Measurements from ENCODE around the gene CMTM8. TPM values are rescaled to one million over a fixed set of nuclear protein-coding genes. Genes with fewer than 3 reads are reported as not detected.

CMTM8 gene
- total RNA-seq, 2 experiments from 2014 or later, result 6.1 to 7.5 TPM

GRCh38 chr3:32397941-32398340 is 159.5 kb downstream of the CMTM8 start:
- CTCF ChIA-PET, result interaction anchor here (1.1 to 7.6 kb wide), 3 partner anchors 22 to 70 kb away, joined by 3 to 49 read pairs (median 5); no protein-coding TSS in a partner anchor
- Histone ChIP-seq H3K36me3 (ENCODE audit: insufficient read depth, low read length) (no peaks in the 10 kb centered on the region), H3K4me1 (ENCODE audit: insufficient read depth, low read length) (peaks cover 60% of the 10 kb centered on the region), H3K27ac (ENCODE audit: low read depth in 1 of 2, low read length in 2 of 2) (peak overlapping the region in 1 of 2 donors; percentile 5), H3K9me3 (ENCODE audit: control insufficient read depth in 1 of 2, insufficient read depth in 1 of 2, low read length in 2 of 2) (no peaks in the 10 kb centered on the region), H3K4me3 (ENCODE audit: low read length) (no peak overlapping the region), H3K27me3 (ENCODE audit: control insufficient read depth in 1 of 2, insufficient read depth in 2 of 2, low read length in 2 of 2) (no peaks in the 10 kb centered on the region)
- intact Hi-C loops (cut with DNase I, micrococcal nuclease), result loop anchor here (2.0 to 5.0 kb wide), 6 partner anchors 34 to 221 kb away; no protein-coding TSS in a partner anchor
- DNase-seq (no peak), ATAC-seq (ENCODE audit: poor library complexity) (no peak)
- Mint-ChIP-seq H3K36me3 (ENCODE audit: low read depth) (peaks cover 6% of the 10 kb centered on the region), H3K27ac (peak overlapping the region; percentile 90), H3K4me3 (no peak overlapping the region), H3K4me1 (ENCODE audit: low read depth) (peaks cover 73% of the 10 kb centered on the region), H3K27me3 (no peaks in the 10 kb centered on the region), H3K9me3 (no peaks in the 10 kb centered on the region)
- POLR2A ChIA-PET, result interaction anchor here (1.2 kb wide), 1 partner anchor 22 kb away, joined by 8 read pairs; no protein-coding TSS in a partner anchor
- TF ChIP-seq, protein P1, sequence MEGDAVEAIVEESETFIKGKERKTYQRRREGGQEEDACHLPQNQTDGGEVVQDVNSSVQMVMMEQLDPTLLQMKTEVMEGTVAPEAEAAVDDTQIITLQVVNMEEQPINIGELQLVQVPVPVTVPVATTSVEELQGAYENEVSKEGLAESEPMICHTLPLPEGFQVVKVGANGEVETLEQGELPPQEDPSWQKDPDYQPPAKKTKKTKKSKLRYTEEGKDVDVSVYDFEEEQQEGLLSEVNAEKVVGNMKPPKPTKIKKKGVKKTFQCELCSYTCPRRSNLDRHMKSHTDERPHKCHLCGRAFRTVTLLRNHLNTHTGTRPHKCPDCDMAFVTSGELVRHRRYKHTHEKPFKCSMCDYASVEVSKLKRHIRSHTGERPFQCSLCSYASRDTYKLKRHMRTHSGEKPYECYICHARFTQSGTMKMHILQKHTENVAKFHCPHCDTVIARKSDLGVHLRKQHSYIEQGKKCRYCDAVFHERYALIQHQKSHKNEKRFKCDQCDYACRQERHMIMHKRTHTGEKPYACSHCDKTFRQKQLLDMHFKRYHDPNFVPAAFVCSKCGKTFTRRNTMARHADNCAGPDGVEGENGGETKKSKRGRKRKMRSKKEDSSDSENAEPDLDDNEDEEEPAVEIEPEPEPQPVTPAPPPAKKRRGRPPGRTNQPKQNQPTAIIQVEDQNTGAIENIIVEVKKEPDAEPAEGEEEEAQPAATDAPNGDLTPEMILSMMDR (IDR thresholded peaks at IDR 0.05), result no peak

DNA sequence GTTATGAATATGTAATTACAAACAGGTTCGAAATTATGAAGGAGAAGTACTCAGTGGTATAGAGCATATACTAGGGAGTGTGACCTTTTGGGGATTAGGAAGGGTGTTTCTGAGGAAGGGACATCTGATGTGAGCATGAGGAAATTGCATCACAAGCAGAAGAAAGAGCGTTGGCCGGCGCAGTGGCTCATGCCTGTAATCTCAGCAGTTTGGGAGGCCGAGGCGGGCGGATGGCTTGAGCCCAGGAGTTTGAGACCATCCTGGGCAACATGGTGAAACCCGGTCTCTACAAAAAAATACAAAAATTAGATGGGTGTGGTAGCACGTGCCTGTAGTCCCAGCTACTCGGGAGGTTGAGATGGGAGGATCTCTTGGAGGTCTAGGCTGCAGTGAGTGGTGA is 160.1 kb downstream of the CMTM8 start:
- Mint-ChIP-seq H3K27ac (peak overlapping the region; percentile 90), H3K27me3 (no peaks in the 10 kb centered on the region), H3K4me1 (ENCODE audit: low read depth) (peaks cover 73% of the 10 kb centered on the region), H3K9me3 (no peaks in the 10 kb centered on the region), H3K36me3 (ENCODE audit: low read depth) (peaks cover 4% of the 10 kb centered on the region), H3K4me3 (peak overlapping the region; percentile 69)
- ATAC-seq (ENCODE audit: poor library complexity), result no peak
- H3K9me3 ChIP-seq (ENCODE audit: control insufficient read depth in 1 of 2, insufficient read depth in 1 of 2, low read length in 2 of 2), result no peaks in the 10 kb centered on the region
- peak in 1 of 14 experiments; percentile 40 for DNase-seq
- ChIA-PET POLR2A (interaction anchor here (1.2 kb wide), 1 partner anchor 22 kb away, joined by 8 read pairs; no protein-coding TSS in a partner anchor), CTCF (interaction anchor here (1.1 to 7.6 kb wide), 3 partner anchors 23 to 69 kb away, joined by 3 to 49 read pairs (median 5); no protein-coding TSS in a partner anchor)
- no peak overlapping the region for H3K4me3 ChIP-seq (ENCODE audit: low read length)
- TF ChIP-seq, protein P1 (IDR thresholded peaks at IDR 0.05), result no peak
- intact Hi-C loops (cut with DNase I, micrococcal nuclease), result loop anchor here (2.0 to 5.0 kb wide), 5 partner anchors 34 to 158 kb away; no protein-coding TSS in a partner anchor
- no peaks in the 10 kb centered on the region for H3K36me3 ChIP-seq (ENCODE audit: insufficient read depth, low read length)
- no peaks in the 10 kb centered on the region for H3K27me3 ChIP-seq (ENCODE audit: control insufficient read depth in 1 of 2, insufficient read depth in 2 of 2, low read length in 2 of 2)
- peak overlapping the region in 1 of 2 donors; percentile 5 for H3K27ac ChIP-seq (ENCODE audit: low read depth in 1 of 2, low read length in 2 of 2)
- H3K4me1 ChIP-seq (ENCODE audit: insufficient read depth, low read length), result peaks cover 60% of the 10 kb centered on the region

GRCh38 chr3:32399030-32399620 is 160.6 kb downstream of the CMTM8 start:
- Mint-ChIP-seq H3K27ac (peak overlapping the region; percentile 90), H3K36me3 (ENCODE audit: low read depth) (peaks cover 8% of the 10 kb centered on the region), H3K4me3 (peak overlapping the region; percentile 69), H3K9me3 (no peaks in the 10 kb centered on the region), H3K4me1 (ENCODE audit: low read depth) (peaks cover 72% of the 10 kb centered on the region), H3K27me3 (no peaks in the 10 kb centered on the region)
- H3K9me3 ChIP-seq (ENCODE audit: control insufficient read depth in 1 of 2, insufficient read depth in 1 of 2, low read length in 2 of 2), result no peaks in the 10 kb centered on the region
- no peak overlapping the region for H3K4me3 ChIP-seq (ENCODE audit: low read length)
- intact Hi-C loops (cut with DNase I, micrococcal nuclease), result loop anchor here (1.0 to 5.0 kb wide), 7 partner anchors 24 to 222 kb away; no protein-coding TSS in a partner anchor
- ATAC-seq (ENCODE audit: poor library complexity) (peak; percentile 50), DNase-seq (peak in 8 of 14 experiments; percentile 18 to 85 (median 49))
- POLR2A ChIA-PET, result interaction anchor here (2.4 kb wide), 1 partner anchor 15 kb away, joined by 11 read pairs; no protein-coding TSS in a partner anchor
- H3K27ac ChIP-seq (ENCODE audit: low read depth in 1 of 2, low read length in 2 of 2), result peak overlapping the region; percentile 13 to 33
- H3K27me3 ChIP-seq (ENCODE audit: control insufficient read depth in 1 of 2, insufficient read depth in 2 of 2, low read length in 2 of 2), result no peaks in the 10 kb centered on the region
- H3K4me1 ChIP-seq (ENCODE audit: insufficient read depth, low read length), result peaks cover 56% of the 10 kb centered on the region
- TF ChIP-seq, protein P1 (IDR thresholded peaks at IDR 0.05), result peak; percentile 72
- CTCF ChIA-PET, result interaction anchor here (1.6 to 7.6 kb wide), 3 partner anchors 34 to 223 kb away, joined by 4 to 49 read pairs (median 5); no protein-coding TSS in a partner anchor
- H3K36me3 ChIP-seq (ENCODE audit: insufficient read depth, low read length), result no peaks in the 10 kb centered on the region
